Neural progenitor cell (in vitro differentiated cells): ENCODE results near the gene IL1RL1.

Experiments
- EZH2 ChIP-seq: fragments of 200-600 bp; sonication (generic); IDR thresholded peaks from 2 replicates; pipeline ENCODE4 v1.6.1; 2017; ENCODE audit warnings: antibody characterized with exemption, mild to moderate bottlenecking, moderate library complexity
- EZH2phosphoT487 ChIP-seq: fragments of 200-600 bp; sonication (generic); IDR thresholded peaks from 2 replicates; pipeline ENCODE4 v1.6.1; 2017; ENCODE audit warnings: antibody characterized with exemption
- TF ChIP-seq, protein P1 (sequence below): fragments of 200-600 bp; sonication (generic); IDR thresholded peaks from 2 replicates; pipeline ENCODE4 v1.5.1; 2017; ENCODE audit warnings: antibody characterized with exemption, mild to moderate bottlenecking

DNA sequence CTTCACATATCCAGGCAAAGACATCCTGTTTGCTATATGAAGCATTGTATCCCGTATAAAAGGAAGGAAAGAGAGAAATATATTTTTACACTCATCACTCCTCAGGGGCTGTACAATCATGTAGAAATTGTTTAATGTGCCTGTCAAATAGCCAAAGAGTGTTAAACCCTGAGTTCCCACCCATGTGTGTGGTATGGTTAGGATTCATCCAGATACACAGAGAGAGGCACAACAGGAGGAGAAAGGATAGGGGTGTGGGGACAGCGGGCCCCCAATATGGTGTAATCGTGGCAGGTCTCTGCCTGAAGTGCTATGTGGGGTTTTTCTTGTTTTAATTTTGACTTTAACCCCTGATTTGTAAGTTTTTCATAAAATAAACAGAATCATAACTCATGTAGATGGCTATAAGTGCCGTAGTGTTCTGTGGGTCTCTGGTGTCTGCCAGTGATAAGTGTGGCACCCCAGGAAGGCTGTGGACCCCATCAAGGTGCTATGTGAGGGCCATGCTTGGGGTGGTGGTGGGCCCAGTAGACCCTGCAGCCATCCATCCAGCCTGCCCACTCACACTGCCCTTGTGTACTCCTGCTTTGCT lies 34.1 kb downstream of the IL1RL1 start:
- TF ChIP-seq, protein P1, sequence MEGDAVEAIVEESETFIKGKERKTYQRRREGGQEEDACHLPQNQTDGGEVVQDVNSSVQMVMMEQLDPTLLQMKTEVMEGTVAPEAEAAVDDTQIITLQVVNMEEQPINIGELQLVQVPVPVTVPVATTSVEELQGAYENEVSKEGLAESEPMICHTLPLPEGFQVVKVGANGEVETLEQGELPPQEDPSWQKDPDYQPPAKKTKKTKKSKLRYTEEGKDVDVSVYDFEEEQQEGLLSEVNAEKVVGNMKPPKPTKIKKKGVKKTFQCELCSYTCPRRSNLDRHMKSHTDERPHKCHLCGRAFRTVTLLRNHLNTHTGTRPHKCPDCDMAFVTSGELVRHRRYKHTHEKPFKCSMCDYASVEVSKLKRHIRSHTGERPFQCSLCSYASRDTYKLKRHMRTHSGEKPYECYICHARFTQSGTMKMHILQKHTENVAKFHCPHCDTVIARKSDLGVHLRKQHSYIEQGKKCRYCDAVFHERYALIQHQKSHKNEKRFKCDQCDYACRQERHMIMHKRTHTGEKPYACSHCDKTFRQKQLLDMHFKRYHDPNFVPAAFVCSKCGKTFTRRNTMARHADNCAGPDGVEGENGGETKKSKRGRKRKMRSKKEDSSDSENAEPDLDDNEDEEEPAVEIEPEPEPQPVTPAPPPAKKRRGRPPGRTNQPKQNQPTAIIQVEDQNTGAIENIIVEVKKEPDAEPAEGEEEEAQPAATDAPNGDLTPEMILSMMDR = no peak
- TF ChIP-seq EZH2phosphoT487 (no peak), EZH2 (no peak)
